Upper lobe of right lung (tissue), 1 donor: ENCODE data around the gene CAMSAP1. TPM values are rescaled to one million over a fixed set of nuclear protein-coding genes. Genes with fewer than 3 reads are reported as not detected.

ENCODE experiments used
- ATAC-seq: fragments of 200-7000 bp; cut with Tn5 transposase; one replicate; pipeline ENCODE4 v1.9.1; 2020; ENCODE audit warnings: mild to moderate bottlenecking, moderate library complexity
- DNase-seq: peaks from one replicate; pipeline ENCODE4 v3.0.0-alpha.2; 2020
- H3K27ac ChIP-seq: fragments of 200-600 bp; one replicate; pipeline ENCODE4 v1.8.0; 2022
- H3K27me3 ChIP-seq: fragments of 200-600 bp; one replicate; pipeline ENCODE4 v1.8.0; 2022; ENCODE audit warnings: mild to moderate bottlenecking
- H3K36me3 ChIP-seq: fragments of 200-600 bp; one replicate; pipeline ENCODE4 v1.8.0; 2022
- H3K4me1 ChIP-seq: fragments of 200-600 bp; one replicate; pipeline ENCODE4 v1.8.0; 2022
- H3K4me3 ChIP-seq: fragments of 200-600 bp; one replicate; pipeline ENCODE4 v1.8.0; 2022; ENCODE audit warnings: mild to moderate bottlenecking
- H3K9me3 ChIP-seq: fragments of 200-600 bp; one replicate; pipeline ENCODE4 v1.8.0; 2022
- CTCF ChIP-seq: fragments of 200-600 bp; IDR thresholded peaks from one replicate; pipeline ENCODE4 v1.8.0; 2022; ENCODE audit warnings: antibody characterized with exemption
- intact Hi-C: fragments of 100-400 bp; cut with DNase I; formaldehyde crosslinking; loops from one replicate; pipeline ENCODE4 v1.11.0; 2022
- total RNA-seq: library from RNA; stranded (reverse); fragmentation: NEBNext Ultra II Directional; extraction: Animal tissue kit (Norgen Biotek cat#: 25700); gene quantifications from one replicate; pipeline ENCODE4 v1.2.1, GENCODE V29; 2021
- donor health status: DM: no; HTN: yes; CAD: no; lungs with severe emphysema.

The CAMSAP1 gene
- total RNA-seq, 1 donor from 2014 or later, result 26.5 TPM

GRCh38 chr9:135886147-135886981 lies 21.0 kb downstream of the CAMSAP1 start:
- H3K27me3 ChIP-seq, result no peaks in the 10 kb centered on the region
- DNase-seq (no peak), ATAC-seq (no peak)
- intact Hi-C loops, result no loop called here
- no peak overlapping the region for H3K27ac ChIP-seq
- no peaks in the 10 kb centered on the region for H3K9me3 ChIP-seq
- H3K4me1 ChIP-seq, result peaks cover 33% of the 10 kb centered on the region
- no peak overlapping the region for H3K4me3 ChIP-seq
- TF ChIP-seq CTCF, result no peak
- H3K36me3 ChIP-seq, result peaks cover 9% of the 10 kb centered on the region

- Histone ChIP-seq H3K27me3 (no peaks in the 10 kb centered on the region), H3K9me3 (no peaks in the 10 kb centered on the region), H3K36me3 (peaks cover 9% of the 10 kb centered on the region), H3K27ac (no peak overlapping the region), H3K4me3 (no peak overlapping the region), H3K4me1 (peaks cover 31% of the 10 kb centered on the region)
- DNase-seq (no peak), ATAC-seq (peak; percentile 58)
- no peak for TF ChIP-seq CTCF
- intact Hi-C loops, result no loop called here
Observed at GRCh38 chr9:135885100-135885853, 22.1 kb downstream of the CAMSAP1 start.

- intact Hi-C loops, result no loop called here
- peaks cover 28% of the 10 kb centered on the region for H3K4me1 ChIP-seq
Observed at GRCh38 chr9:135884328-135885035, 22.9 kb downstream of the CAMSAP1 start.

GRCh38 chr9:135883410-135884089 lies 23.8 kb downstream of the CAMSAP1 start:
- intact Hi-C loops, result no loop called here
- peaks cover 10% of the 10 kb centered on the region for H3K36me3 ChIP-seq
- H3K4me1 ChIP-seq, result peaks cover 24% of the 10 kb centered on the region
- H3K9me3 ChIP-seq, result no peaks in the 10 kb centered on the region
- TF ChIP-seq CTCF, result no peak
- no peak overlapping the region for H3K4me3 ChIP-seq
- H3K27ac ChIP-seq, result no peak overlapping the region
- no peaks in the 10 kb centered on the region for H3K27me3 ChIP-seq
- ATAC-seq (no peak), DNase-seq (no peak)

More at GRCh38 chr9:135884328-135885035, 22.9 kb downstream of the CAMSAP1 start:
- TF ChIP-seq CTCF, result no peak
- H3K9me3 ChIP-seq, result no peaks in the 10 kb centered on the region
- ATAC-seq, result no peak
- no peak overlapping the region for H3K4me3 ChIP-seq
- DNase-seq, result no peak
- H3K27me3 ChIP-seq, result no peaks in the 10 kb centered on the region
- peaks cover 9% of the 10 kb centered on the region for H3K36me3 ChIP-seq
- H3K27ac ChIP-seq, result no peak overlapping the region

- DNase-seq, result no peak
- peaks cover 14% of the 10 kb centered on the region for H3K36me3 ChIP-seq
- no peak overlapping the region for H3K27ac ChIP-seq
- H3K27me3 ChIP-seq, result no peaks in the 10 kb centered on the region
- TF ChIP-seq CTCF, result no peak
- H3K4me3 ChIP-seq, result no peak overlapping the region
- peaks cover 11% of the 10 kb centered on the region for H3K4me1 ChIP-seq
- intact Hi-C loops, result no loop called here
- H3K9me3 ChIP-seq, result no peaks in the 10 kb centered on the region
- ATAC-seq, result no peak
Observed at GRCh38 chr9:135882011-135882410, 25.3 kb downstream of the CAMSAP1 start.
